ENCODE results near the gene SENP1.
"Not testable (repeated sequence)": the region's sequence is repeated elsewhere in the genome, so short reads cannot be mapped to it uniquely, and the experiment has no call there.

SENP1 gene

DNA sequence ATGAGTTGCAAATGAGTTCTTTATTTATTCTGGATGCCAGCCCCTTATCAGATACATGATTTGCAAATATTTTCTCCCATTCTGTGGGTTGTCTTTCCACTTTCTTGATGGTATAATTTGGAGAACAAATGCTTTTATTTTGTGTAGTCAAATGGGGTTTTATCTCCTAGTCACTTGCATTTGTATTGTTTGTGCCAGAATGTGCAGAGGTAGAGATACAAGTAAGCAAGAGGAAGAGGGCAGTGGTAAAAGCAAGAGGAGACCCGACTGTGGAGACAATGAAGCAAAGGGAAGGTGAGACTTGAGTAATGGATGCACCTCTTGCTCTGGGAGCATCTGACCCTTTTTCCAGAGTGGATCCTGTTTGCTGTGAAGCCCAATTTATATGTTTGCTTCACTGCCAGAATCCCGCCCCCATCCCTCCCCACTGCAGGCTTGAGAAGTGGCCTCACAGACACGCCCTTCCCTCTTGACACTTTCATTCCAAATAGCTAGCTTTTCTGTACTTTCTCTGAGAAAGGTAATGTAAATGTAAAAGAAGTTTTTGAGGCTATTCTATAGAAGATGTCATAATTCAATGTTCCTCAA, 12.5 kb upstream of the SENP1 start:
- Histone ChIP-seq H3K4me1 (ENCODE audit: control insufficient read depth in 1 of 2, insufficient read depth in 2 of 2, low read length in 2 of 2) (peaks cover 19 to 24% of the 10 kb centered on the region in 2 donors), H3K36me3 (ENCODE audit: control insufficient read depth in 1 of 2, insufficient read depth in 2 of 2, low read length in 2 of 2) (peaks cover 0 to 4% of the 10 kb centered on the region in 2 donors), H3K9me3 (ENCODE audit: control insufficient read depth in 1 of 2, low read length in 2 of 2) (no peaks in the 10 kb centered on the region), H3K4me3 (ENCODE audit: low read depth in 1 of 2, low read length in 2 of 2) (peak overlapping the region; percentile 90 to 91), H3K9ac (ENCODE audit: low read depth in 1 of 2, low read length in 2 of 2) (peak overlapping the region in 1 of 2 donors; percentile 56), H3K27ac (ENCODE audit: low read depth, low read length) (no peak overlapping the region), H3K27me3 (ENCODE audit: control insufficient read depth in 1 of 2, insufficient read depth in 2 of 2, low read length in 2 of 2) (no peaks in the 10 kb centered on the region)

DNA sequence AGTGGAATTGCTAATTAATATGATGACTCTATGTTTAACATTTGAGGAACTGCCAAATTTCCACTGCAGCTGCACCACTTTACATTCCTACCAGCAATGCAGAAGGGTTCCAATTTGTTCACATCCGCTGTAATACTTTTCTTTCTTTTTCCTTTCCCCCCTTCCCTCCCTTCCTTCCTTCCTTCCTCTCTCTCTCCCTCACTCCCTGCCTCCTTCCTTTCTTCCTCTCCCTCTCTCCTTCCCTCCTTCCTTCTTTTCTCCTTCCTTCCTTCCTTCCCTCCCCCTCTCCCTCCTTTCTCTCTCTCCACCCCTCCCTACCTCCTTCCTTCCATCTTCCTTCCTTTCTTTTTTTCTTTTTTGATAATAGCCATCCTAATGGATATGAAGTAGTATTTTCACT, 10.1 kb upstream of the SENP1 start:
- H3K4me3 ChIP-seq (ENCODE audit: low read depth in 1 of 2, low read length in 2 of 2) = no peak overlapping the region
- H3K9ac ChIP-seq (ENCODE audit: low read depth in 1 of 2, low read length in 2 of 2) = no peak overlapping the region

DNA sequence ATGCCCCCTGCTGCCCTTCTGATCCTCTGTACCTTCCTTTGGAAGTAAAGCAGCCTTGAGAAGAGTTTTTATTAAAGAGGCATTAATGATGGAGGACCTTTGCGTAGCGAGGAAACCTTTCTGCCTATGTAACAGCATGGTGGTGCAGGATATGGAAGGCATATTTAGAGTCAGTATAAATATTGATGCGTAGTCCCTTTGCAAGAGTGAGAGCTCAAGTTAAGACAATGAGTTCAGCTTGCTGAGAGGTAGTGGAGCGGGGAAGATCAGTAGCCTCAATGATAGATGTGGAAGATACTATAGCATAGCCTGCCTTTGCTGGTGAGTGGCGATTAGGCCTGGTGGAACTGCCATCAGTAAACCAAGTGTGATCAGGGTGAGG, 5.4 kb upstream of the SENP1 start:
- not testable (repeated sequence) for H3K36me3 ChIP-seq (ENCODE audit: control insufficient read depth in 1 of 2, insufficient read depth in 2 of 2, low read length in 2 of 2)

More for the DNA sequence above, 10.1 kb upstream of the SENP1 start:
- Histone ChIP-seq H3K27me3 (ENCODE audit: control insufficient read depth in 1 of 2, insufficient read depth in 2 of 2, low read length in 2 of 2) (no peaks in the 10 kb centered on the region), H3K27ac (ENCODE audit: low read depth, low read length) (no peak overlapping the region), H3K9me3 (ENCODE audit: control insufficient read depth in 1 of 2, low read length in 2 of 2) (no peaks in the 10 kb centered on the region), H3K4me1 (ENCODE audit: control insufficient read depth in 1 of 2, insufficient read depth in 2 of 2, low read length in 2 of 2) (peaks cover 11 to 14% of the 10 kb centered on the region in 2 donors), H3K36me3 (ENCODE audit: control insufficient read depth in 1 of 2, insufficient read depth in 2 of 2, low read length in 2 of 2) (no peaks in the 10 kb centered on the region)

DNA sequence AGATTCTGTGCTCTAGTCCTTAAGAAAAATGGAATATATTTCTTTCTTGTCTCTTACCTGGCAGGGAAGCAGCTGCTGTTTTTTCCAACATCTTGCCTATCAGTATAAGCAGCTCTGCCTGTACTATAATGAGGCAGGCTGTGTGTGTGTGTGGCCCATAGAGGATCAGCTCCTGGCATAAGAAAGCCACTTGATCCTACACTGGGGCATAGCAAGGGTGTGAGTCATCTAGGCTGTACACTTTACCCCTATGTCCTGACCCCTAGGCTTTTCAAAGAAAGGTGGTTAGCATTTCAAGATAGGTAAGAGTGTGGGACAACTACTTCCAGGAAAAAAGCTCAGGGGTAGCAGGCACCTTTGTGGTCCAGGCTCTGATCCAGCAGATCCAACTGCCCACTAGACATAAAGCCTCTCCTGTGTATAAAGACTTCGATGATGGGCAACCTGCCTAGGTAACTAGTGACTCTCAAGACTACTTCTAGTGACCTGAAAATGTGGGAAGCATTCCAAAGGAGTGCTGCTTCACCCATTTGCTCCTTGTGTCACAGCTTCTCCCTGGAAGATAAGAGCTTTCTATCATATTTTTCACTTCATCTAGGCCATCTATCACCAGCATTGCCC, 4.9 kb upstream of the SENP1 start:
- Histone ChIP-seq H3K9me3 (ENCODE audit: control insufficient read depth in 1 of 2, low read length in 2 of 2) (no peaks in the 10 kb centered on the region), H3K4me1 (ENCODE audit: control insufficient read depth in 1 of 2, insufficient read depth in 2 of 2, low read length in 2 of 2) (peaks cover 7 to 10% of the 10 kb centered on the region in 2 donors)

More for the DNA sequence above, 5.4 kb upstream of the SENP1 start:
- H3K4me1 ChIP-seq (ENCODE audit: control insufficient read depth in 1 of 2, insufficient read depth in 2 of 2, low read length in 2 of 2) = peaks cover 7 to 10% of the 10 kb centered on the region in 2 donors
- H3K9me3 ChIP-seq (ENCODE audit: control insufficient read depth in 1 of 2, low read length in 2 of 2); H3K27me3 ChIP-seq (ENCODE audit: control insufficient read depth in 1 of 2, insufficient read depth in 2 of 2, low read length in 2 of 2); H3K27ac ChIP-seq (ENCODE audit: low read depth, low read length); H3K9ac ChIP-seq (ENCODE audit: low read depth in 1 of 2, low read length in 2 of 2); H3K4me3 ChIP-seq (ENCODE audit: low read depth in 1 of 2, low read length in 2 of 2): not testable (repeated sequence)

DNA sequence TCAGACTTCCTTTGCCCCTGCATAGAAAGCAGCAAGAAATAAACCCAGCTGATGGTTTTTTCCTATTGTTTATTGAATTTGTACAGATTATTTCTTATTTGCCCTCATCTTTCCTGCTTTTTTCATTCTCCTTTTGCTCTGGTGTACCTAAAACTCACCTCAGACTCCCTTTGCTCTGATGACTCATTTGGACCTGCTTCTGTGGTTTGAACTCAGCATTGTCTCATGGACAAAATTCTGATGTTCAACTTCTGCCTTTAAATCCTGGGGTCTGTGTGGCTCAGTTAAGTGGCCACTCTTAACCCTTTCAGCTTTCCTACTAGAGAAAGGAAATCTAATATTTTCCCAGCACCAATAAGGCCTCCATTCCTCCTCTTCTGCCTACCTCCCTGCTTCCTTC, 3.5 kb upstream of the SENP1 start:
- H3K9me3 ChIP-seq (ENCODE audit: control insufficient read depth in 1 of 2, low read length in 2 of 2) = no peaks in the 10 kb centered on the region
- H3K27me3 ChIP-seq (ENCODE audit: control insufficient read depth in 1 of 2, insufficient read depth in 2 of 2, low read length in 2 of 2) = no peaks in the 10 kb centered on the region
- peaks cover 15 to 18% of the 10 kb centered on the region in 2 donors for H3K4me1 ChIP-seq (ENCODE audit: control insufficient read depth in 1 of 2, insufficient read depth in 2 of 2, low read length in 2 of 2)
- H3K9ac ChIP-seq (ENCODE audit: low read depth in 1 of 2, low read length in 2 of 2) = no peak overlapping the region
- H3K27ac ChIP-seq (ENCODE audit: low read depth, low read length) = no peak overlapping the region
- no peaks in the 10 kb centered on the region for H3K36me3 ChIP-seq (ENCODE audit: control insufficient read depth in 1 of 2, insufficient read depth in 2 of 2, low read length in 2 of 2)
- no peak overlapping the region for H3K4me3 ChIP-seq (ENCODE audit: low read depth in 1 of 2, low read length in 2 of 2)

More for the DNA sequence above, 4.9 kb upstream of the SENP1 start:
- Histone ChIP-seq H3K9ac (ENCODE audit: low read depth in 1 of 2, low read length in 2 of 2) (no peak overlapping the region), H3K27me3 (ENCODE audit: control insufficient read depth in 1 of 2, insufficient read depth in 2 of 2, low read length in 2 of 2) (no peaks in the 10 kb centered on the region), H3K27ac (ENCODE audit: low read depth, low read length) (no peak overlapping the region), H3K36me3 (ENCODE audit: control insufficient read depth in 1 of 2, insufficient read depth in 2 of 2, low read length in 2 of 2) (no peaks in the 10 kb centered on the region), H3K4me3 (ENCODE audit: low read depth in 1 of 2, low read length in 2 of 2) (no peak overlapping the region)

DNA sequence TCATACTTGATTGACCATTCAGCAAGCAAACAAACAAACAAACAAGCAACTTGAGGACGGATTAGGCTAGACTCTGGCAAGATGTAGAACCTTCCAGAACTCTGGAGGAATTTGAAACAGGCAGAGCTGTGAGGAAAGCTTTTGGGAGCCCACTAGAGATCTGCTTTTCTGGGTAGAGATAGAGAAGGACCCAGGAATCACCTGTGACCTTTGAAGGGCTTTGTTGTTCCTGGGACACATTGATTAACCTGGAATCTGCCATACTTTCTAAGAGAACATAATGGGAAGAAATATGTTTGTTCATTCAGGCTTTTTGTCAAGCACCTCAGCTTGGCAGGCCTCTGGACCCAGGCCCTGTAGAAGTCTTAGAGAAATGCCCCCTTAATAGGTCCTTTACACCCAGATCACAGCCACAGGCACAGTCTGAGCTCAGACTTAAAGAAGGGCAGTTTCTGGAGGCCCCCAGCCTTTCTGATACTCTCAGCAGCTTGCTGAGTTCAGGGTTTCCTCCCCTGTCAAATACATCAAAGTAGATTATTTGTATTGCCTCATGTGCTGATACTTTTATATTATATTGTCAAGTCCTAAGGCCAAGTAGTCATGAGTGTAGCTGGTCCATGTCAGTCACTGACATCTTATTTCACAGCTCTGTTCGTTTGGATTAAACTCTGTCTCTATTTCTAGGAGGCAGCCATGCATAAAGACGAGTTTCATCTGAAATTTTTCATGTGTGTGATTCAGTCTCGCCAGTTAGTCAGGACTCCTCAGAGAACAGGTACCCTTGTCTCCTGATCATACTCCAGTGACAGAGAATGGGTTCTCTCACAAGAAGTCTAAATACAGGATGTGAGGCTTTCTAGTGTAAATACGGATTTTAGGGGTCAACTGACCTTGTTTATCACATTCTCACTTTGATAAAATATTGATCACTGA, 1.1 kb upstream of the SENP1 start:
- no peaks in the 10 kb centered on the region for H3K9me3 ChIP-seq (ENCODE audit: control insufficient read depth in 1 of 2, low read length in 2 of 2)
- H3K4me1 ChIP-seq (ENCODE audit: control insufficient read depth in 1 of 2, insufficient read depth in 2 of 2, low read length in 2 of 2) = peaks cover 17 to 21% of the 10 kb centered on the region in 2 donors
- no peaks in the 10 kb centered on the region for H3K27me3 ChIP-seq (ENCODE audit: control insufficient read depth in 1 of 2, insufficient read depth in 2 of 2, low read length in 2 of 2)
- no peaks in the 10 kb centered on the region for H3K36me3 ChIP-seq (ENCODE audit: control insufficient read depth in 1 of 2, insufficient read depth in 2 of 2, low read length in 2 of 2)
- H3K27ac ChIP-seq (ENCODE audit: low read depth, low read length) = peak overlapping the region; percentile 73
- peak overlapping the region; percentile 67 to 78 for H3K9ac ChIP-seq (ENCODE audit: low read depth in 1 of 2, low read length in 2 of 2)
- H3K4me3 ChIP-seq (ENCODE audit: low read depth in 1 of 2, low read length in 2 of 2) = peak overlapping the region; percentile 90 to 97

DNA sequence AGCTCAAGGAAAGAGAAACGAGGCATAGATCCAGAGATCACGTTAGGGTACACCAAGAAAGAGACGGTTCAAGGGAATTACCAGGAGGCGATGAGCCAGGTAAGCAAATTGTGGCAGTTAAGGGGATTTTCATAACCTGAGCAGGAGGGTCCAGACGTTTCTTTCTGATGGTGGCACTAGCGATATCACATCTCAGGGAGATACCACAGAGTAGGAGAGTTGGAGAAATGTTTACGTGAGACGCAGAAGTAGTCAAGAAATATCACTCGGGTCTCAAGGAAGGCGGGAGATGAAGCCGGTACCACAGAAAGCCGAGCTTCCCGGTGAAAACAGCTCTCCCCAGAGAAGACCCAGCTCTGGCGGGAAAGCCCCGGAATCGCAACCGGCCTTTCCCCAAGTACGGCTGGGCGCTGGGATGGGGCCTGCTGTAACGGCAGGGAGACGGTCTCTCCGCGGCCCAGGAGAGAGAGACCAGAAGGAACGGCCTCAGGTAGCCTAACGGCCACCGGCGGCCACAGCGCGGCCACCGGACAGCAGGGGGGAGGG, 485 bp downstream of the SENP1 start:
- Histone ChIP-seq H3K27me3 (ENCODE audit: control insufficient read depth in 1 of 2, insufficient read depth in 2 of 2, low read length in 2 of 2) (no peaks in the 10 kb centered on the region), H3K9me3 (ENCODE audit: control insufficient read depth in 1 of 2, low read length in 2 of 2) (no peaks in the 10 kb centered on the region), H3K36me3 (ENCODE audit: control insufficient read depth in 1 of 2, insufficient read depth in 2 of 2, low read length in 2 of 2) (no peaks in the 10 kb centered on the region), H3K9ac (ENCODE audit: low read depth in 1 of 2, low read length in 2 of 2) (peak overlapping the region; percentile 67 to 78), H3K4me1 (ENCODE audit: control insufficient read depth in 1 of 2, insufficient read depth in 2 of 2, low read length in 2 of 2) (peaks cover 17 to 21% of the 10 kb centered on the region in 2 donors), H3K4me3 (ENCODE audit: low read depth in 1 of 2, low read length in 2 of 2) (peak overlapping the region; percentile 90 to 97), H3K27ac (ENCODE audit: low read depth, low read length) (peak overlapping the region; percentile 73)

DNA sequence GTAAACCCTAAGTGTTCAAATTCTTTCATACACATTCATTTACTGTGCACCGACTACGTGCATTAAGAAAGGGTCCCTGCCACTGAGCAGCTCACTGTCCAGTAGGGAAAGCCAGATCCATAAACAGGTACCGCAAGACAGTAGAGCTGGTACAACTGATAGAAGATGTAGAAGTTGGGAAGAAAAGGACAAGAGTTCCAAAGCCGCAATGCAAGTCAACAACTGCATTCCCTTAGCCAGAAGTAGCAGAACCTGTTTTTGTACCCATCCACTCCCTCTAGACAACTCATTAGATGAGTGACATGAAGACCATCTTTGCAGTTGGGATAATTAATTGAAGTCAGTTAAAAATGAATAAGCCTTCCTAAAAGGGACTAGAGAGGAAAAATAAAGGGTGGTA, 1.3 kb downstream of the SENP1 start:
- H3K4me3 ChIP-seq (ENCODE audit: low read depth in 1 of 2, low read length in 2 of 2) = peak overlapping the region; percentile 90 to 97
- H3K9ac ChIP-seq (ENCODE audit: low read depth in 1 of 2, low read length in 2 of 2) = peak overlapping the region; percentile 3 to 67
- H3K27me3 ChIP-seq (ENCODE audit: control insufficient read depth in 1 of 2, insufficient read depth in 2 of 2, low read length in 2 of 2) = no peaks in the 10 kb centered on the region
- H3K4me1 ChIP-seq (ENCODE audit: control insufficient read depth in 1 of 2, insufficient read depth in 2 of 2, low read length in 2 of 2) = peaks cover 17 to 21% of the 10 kb centered on the region in 2 donors
- no peaks in the 10 kb centered on the region for H3K9me3 ChIP-seq (ENCODE audit: control insufficient read depth in 1 of 2, low read length in 2 of 2)
- H3K36me3 ChIP-seq (ENCODE audit: control insufficient read depth in 1 of 2, insufficient read depth in 2 of 2, low read length in 2 of 2) = peaks cover 0 to 4% of the 10 kb centered on the region in 2 donors
- H3K27ac ChIP-seq (ENCODE audit: low read depth, low read length) = no peak overlapping the region

DNA sequence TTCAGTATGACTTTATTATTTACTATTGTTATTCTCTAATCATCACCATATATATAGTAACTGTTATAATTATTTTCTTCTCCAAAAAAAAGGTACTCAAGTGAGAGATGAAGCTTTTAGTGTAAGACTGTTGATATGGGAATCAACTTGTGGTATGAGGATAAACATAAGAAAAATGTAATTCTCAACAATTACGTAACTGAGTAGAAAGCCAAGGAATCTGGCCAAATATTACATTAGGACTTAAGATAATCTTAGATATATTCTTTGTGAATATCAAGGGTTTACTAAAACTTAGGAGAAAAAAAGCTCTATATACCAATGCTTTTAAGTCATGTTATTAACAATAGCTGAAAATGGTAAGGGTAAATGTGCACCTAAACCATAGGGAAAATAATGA, 13.3 kb downstream of the SENP1 start:
- Histone ChIP-seq H3K36me3 (ENCODE audit: control insufficient read depth in 1 of 2, insufficient read depth in 2 of 2, low read length in 2 of 2) (peaks cover 13 to 52% of the 10 kb centered on the region in 2 donors), H3K9ac (ENCODE audit: low read depth in 1 of 2, low read length in 2 of 2) (no peak overlapping the region), H3K27me3 (ENCODE audit: control insufficient read depth in 1 of 2, insufficient read depth in 2 of 2, low read length in 2 of 2) (no peaks in the 10 kb centered on the region), H3K4me3 (ENCODE audit: low read depth in 1 of 2, low read length in 2 of 2) (no peak overlapping the region), H3K4me1 (ENCODE audit: control insufficient read depth in 1 of 2, insufficient read depth in 2 of 2, low read length in 2 of 2) (no peaks in the 10 kb centered on the region), H3K27ac (ENCODE audit: low read depth, low read length) (no peak overlapping the region), H3K9me3 (ENCODE audit: control insufficient read depth in 1 of 2, low read length in 2 of 2) (no peaks in the 10 kb centered on the region)

DNA sequence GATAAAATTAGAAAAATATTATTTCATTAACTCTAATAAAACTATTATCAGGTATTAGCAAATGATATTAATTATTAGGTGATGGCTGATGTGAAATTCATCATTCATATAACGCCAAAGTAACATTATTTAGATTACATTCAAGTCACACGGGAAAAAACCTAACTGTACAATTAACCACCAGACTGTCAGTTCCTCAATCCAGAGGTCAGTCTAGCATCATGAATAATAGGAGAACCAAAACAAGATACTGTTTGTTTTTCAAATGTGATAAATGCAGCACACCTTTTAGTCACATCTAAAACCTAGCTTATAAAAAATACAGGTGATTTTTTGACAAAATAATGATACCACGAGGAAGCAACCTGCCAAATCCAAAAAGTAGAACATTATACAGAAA, 19.6 kb downstream of the SENP1 start:
- no peaks in the 10 kb centered on the region for H3K9me3 ChIP-seq (ENCODE audit: control insufficient read depth in 1 of 2, low read length in 2 of 2)
- peaks cover 32 to 62% of the 10 kb centered on the region in 2 donors for H3K36me3 ChIP-seq (ENCODE audit: control insufficient read depth in 1 of 2, insufficient read depth in 2 of 2, low read length in 2 of 2)
- H3K4me1 ChIP-seq (ENCODE audit: control insufficient read depth in 1 of 2, insufficient read depth in 2 of 2, low read length in 2 of 2) = no peaks in the 10 kb centered on the region
- H3K4me3 ChIP-seq (ENCODE audit: low read depth in 1 of 2, low read length in 2 of 2) = no peak overlapping the region
- H3K9ac ChIP-seq (ENCODE audit: low read depth in 1 of 2, low read length in 2 of 2) = no peak overlapping the region
- no peaks in the 10 kb centered on the region for H3K27me3 ChIP-seq (ENCODE audit: control insufficient read depth in 1 of 2, insufficient read depth in 2 of 2, low read length in 2 of 2)
- H3K27ac ChIP-seq (ENCODE audit: low read depth, low read length) = no peak overlapping the region

Measured in duodenal mucosa (tissue), 2 donors.